ENCODE data around the gene NUTM1.
"Not testable (repeated sequence)": the region's sequence is repeated elsewhere in the genome, so short reads cannot be mapped to it uniquely, and the experiment has no call there.

NUTM1 gene

GRCh38 chr15:34366271-34367065, 23.4 kb downstream of the NUTM1 start:
- DNase-seq: peak; percentile 36

- DNase-seq: peak; percentile 86
Measured at GRCh38 chr15:34367101-34368081, 24.3 kb downstream of the NUTM1 start, which contains the start of gene LPCAT4. LPCAT4 (minus strand) TSS chr15:34367196; CDS start chr15:34367100, 96 bp downstream.

GRCh38 chr15:34370129-34370528, 27.0 kb downstream of the NUTM1 start:
- DNase-seq: no peak

GRCh38 chr15:34370643-34371042, 27.5 kb downstream of the NUTM1 start:
- DNase-seq: no peak

GRCh38 chr15:34373951-34374350, 30.8 kb downstream of the NUTM1 start:
- no peak for DNase-seq

GRCh38 chr15:34374816-34375215, 31.7 kb downstream of the NUTM1 start:
- no peak for DNase-seq

- not testable (repeated sequence) for DNase-seq
Measured at GRCh38 chr15:34375541-34375940, 32.4 kb downstream of the NUTM1 start.

- DNase-seq: no peak
Measured at GRCh38 chr15:34376856-34377255, 33.7 kb downstream of the NUTM1 start.

GRCh38 chr15:34380491-34380890, 37.4 kb downstream of the NUTM1 start:
- not testable (repeated sequence) for DNase-seq

- not testable (repeated sequence) for DNase-seq
Measured at GRCh38 chr15:34381829-34382521, 38.9 kb downstream of the NUTM1 start.

- not testable (repeated sequence) for DNase-seq
Measured at GRCh38 chr15:34389594-34390086, 46.5 kb downstream of the NUTM1 start.

- DNase-seq: not testable (repeated sequence)
Measured at GRCh38 chr15:34392981-34393380, 49.9 kb downstream of the NUTM1 start.

- not testable (repeated sequence) for DNase-seq
Measured at GRCh38 chr15:34397637-34398259, 54.6 kb downstream of the NUTM1 start.

- not testable (repeated sequence) for DNase-seq
Measured at GRCh38 chr15:34403160-34403598, 60.1 kb downstream of the NUTM1 start.

- DNase-seq: not testable (repeated sequence)
Measured at GRCh38 chr15:34403899-34404298, 60.8 kb downstream of the NUTM1 start.
